Cardiac fibroblast (primary cell): ENCODE measurements around the gene FAM237B.
"Not testable (repeated sequence)": the region's sequence is repeated elsewhere in the genome, so short reads cannot be mapped to it uniquely, and the experiment has no call there.

Experiments used
- DNase-seq, 2 donors: peaks; one replicate each; pipeline versions ENCODE4 v3.0.0 to v3.0.0-alpha.2; 2010; ENCODE audit warnings: low read depth in 2 of 2
- H3K4me3 ChIP-seq, 2 donors: replicated peaks in 1 of 2; 1 replicate in 1 of 2; 2 replicates in 1 of 2; pipeline ENCODE4 v1.5.1; 2011; ENCODE audit warnings: low read depth in 2 of 2, low read length in 2 of 2, mild to moderate bottlenecking in 2 of 2, moderate library complexity in 1 of 2
- CTCF ChIP-seq: IDR thresholded peaks from one replicate; pipeline ENCODE4 v1.5.1; 2011; ENCODE audit warnings: low read depth, mild to moderate bottlenecking, low read length, inconsistent platforms

Gene FAM237B

DNA sequence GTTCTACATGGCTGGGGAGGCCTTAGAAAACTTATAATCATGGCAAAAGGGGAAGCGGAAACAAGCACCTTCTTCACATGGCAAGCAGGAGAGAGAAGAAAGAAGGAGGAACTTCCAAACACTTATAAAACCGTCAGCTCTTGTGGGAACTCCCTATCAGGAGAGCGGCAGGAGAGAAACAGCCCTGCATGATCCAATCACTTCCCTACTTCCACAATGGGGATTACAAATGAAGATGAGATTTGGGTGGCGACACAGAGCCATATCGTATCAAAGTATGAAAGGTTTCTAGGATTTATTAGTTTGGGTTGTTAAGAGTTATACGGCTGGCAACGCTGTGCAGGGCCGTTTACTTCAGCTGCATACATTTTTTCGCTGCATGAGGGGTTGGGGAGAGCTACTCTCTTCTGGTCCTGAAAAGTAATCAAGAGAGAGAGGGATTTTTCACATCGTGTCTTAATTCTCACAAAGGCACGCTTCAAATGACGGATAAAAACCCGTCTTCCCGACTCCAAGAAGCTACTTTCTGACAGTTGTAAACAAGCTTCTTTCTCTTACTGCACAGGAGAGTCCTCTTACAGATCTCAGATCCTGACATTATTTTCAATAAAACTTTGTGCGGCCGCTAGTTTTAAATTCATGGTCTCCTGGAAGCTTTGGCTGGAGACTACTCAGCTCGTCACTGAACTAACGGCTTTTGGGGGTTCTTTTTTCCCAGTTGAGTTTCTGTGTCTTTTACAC is 24.7 kb upstream of the FAM237B start:
- peak overlapping the region; percentile 88 to 93 for H3K4me3 ChIP-seq
- DNase-seq = peak; percentile 44 to 61
- no peak for TF ChIP-seq CTCF

- no peak for TF ChIP-seq CTCF
- no peak overlapping the region for H3K4me3 ChIP-seq
- no peak for DNase-seq
Observed at GRCh38 chr7:90345016-90345415, 23.9 kb upstream of the FAM237B start.

- TF ChIP-seq CTCF = no peak
- no peak for DNase-seq
- H3K4me3 ChIP-seq = no peak overlapping the region
Observed at GRCh38 chr7:90337106-90337505, 16.0 kb upstream of the FAM237B start.

DNA sequence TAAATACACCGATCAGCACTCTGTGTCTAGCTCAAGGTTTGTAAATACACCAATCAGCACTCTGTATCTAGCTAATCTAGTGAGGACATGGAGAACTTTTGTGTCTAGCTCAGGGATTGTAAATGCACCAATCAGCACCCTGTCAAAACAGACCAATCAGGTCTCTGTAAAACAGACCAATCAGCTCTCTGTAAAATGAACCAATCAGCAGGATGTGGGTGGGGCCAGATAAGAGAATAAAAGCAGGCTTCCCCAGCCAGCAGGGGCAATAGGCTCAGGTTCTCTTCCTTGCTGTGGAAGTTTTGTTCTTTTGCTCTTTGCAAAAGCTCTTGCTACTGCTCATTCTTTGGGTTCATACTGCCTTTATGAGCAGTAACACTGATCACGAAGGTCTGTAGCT is 13.8 kb upstream of the FAM237B start:
- not testable (repeated sequence) for H3K4me3 ChIP-seq, DNase-seq

DNA sequence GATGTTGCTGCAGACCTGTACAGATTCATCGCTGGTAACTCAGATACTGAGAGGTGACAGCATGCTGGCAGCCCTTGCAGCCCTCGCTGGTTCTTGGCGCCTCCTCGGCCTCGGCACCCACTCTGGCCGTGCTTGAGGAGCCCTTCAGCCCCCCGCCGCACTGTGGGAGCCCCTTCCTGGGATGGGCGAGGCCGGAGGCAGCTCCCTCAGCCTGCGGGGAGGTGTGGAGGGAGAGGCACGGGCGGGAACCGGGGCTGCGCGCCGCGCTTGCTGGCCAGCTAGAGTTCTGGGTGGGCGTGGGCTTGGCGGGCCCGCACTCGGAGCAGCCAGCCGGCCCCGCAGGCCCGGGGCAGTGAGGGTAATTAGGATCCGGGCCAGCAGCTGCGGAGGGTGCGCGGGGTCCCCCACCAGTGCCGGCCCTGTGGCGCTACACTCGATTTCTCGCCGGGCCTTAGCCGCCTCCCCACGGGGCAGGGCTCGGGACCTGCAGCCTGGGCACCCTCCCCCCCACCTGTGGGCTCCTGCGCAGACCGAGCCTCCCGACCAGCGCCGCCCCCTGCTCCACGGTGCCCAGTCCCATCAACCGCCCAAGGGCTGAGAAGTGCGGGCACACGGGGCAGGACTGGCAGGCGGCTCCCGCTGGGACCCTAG is 13.2 kb upstream of the FAM237B start:
- no peak for TF ChIP-seq CTCF
- DNase-seq = no peak
- H3K4me3 ChIP-seq = no peak overlapping the region

DNA sequence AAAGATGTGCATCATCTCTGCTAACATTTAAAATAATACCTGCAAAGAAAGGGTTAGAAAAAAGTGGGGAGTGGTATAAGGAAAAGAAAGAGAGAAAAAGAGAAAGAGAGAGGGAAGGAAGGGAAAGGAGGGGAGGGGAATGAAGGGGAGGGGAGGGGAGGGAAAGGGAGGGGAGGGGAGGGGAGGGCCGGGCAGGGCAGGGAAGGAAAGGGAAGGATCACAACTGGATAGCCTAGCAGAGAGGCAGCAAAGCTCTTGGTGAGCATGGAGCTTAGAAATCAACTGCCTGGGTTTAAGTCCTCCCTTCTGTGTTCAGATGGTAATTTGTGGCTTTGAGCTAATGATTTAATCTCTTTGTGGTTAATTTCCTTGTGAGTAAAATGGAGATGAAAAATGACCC is 5.4 kb upstream of the FAM237B start:
- no peak overlapping the region for H3K4me3 ChIP-seq
- no peak for TF ChIP-seq CTCF

GRCh38 chr7:90322837-90323236 is 1.7 kb upstream of the FAM237B start:
- no peak overlapping the region for H3K4me3 ChIP-seq
- no peak for DNase-seq
- TF ChIP-seq CTCF = no peak

More for the DNA sequence above, 5.4 kb upstream of the FAM237B start:
- no peak for DNase-seq
